Stimulated activated naive CD8-positive, alpha-beta T cell treated with anti-CD3 and anti-CD28 coated beads, Interleukin-15, amount 100 ng/mL, for 72 hours (primary cell): ENCODE measurements around the gene XPNPEP3.
A peak's percentile ranks its signal among the peaks of the same experiment; 100 is the strongest.
"Not testable (repeated sequence)": the region's sequence is repeated elsewhere in the genome, so short reads cannot be mapped to it uniquely, and the experiment has no call there.

Source experiments
- ATAC-seq: fragments of 150-1000 bp; cut with Tn5 transposase; 2 replicates; pipeline ENCODE4 v1.10.0; 2021; ENCODE audit warnings: mild to moderate bottlenecking, moderate library complexity
- DNase-seq, 2 donors: peaks; one replicate each; pipeline ENCODE4 v3.0.0; 2021 to 2022
- H3K27ac Mint-ChIP-seq, 2 donors: one replicate each; pipeline ENCODE4 v1.8.0; 2022; ENCODE audit warnings: mild to moderate bottlenecking in 2 of 2, mixed read lengths in 2 of 2, moderate library complexity in 2 of 2
- H3K27me3 Mint-ChIP-seq: one replicate; pipeline ENCODE4 v1.8.0; 2022; ENCODE audit warnings: mixed read lengths
- H3K4me1 Mint-ChIP-seq: one replicate; pipeline ENCODE4 v1.8.0; 2022; ENCODE audit warnings: mild to moderate bottlenecking, mixed read lengths
- H3K4me3 Mint-ChIP-seq, 2 donors: one replicate each; pipeline ENCODE4 v1.8.0; 2022; ENCODE audit warnings: mild to moderate bottlenecking in 2 of 2, mixed read lengths in 2 of 2, moderate library complexity in 1 of 2
- H3K9me3 Mint-ChIP-seq, 2 donors: one replicate each; pipeline ENCODE4 v1.8.0; 2022; ENCODE audit warnings: mixed read lengths in 2 of 2

The XPNPEP3 gene

GRCh38 chr22:40845816-40846215 is 11.1 kb upstream of the XPNPEP3 start:
- H3K4me3 Mint-ChIP-seq, H3K27me3 Mint-ChIP-seq, H3K9me3 Mint-ChIP-seq, DNase-seq, ATAC-seq: not testable (repeated sequence)
- Mint-ChIP-seq H3K27ac (peak overlapping the region in 1 of 2 donors; percentile 59), H3K4me1 (peaks cover 26% of the 10 kb centered on the region)

DNA sequence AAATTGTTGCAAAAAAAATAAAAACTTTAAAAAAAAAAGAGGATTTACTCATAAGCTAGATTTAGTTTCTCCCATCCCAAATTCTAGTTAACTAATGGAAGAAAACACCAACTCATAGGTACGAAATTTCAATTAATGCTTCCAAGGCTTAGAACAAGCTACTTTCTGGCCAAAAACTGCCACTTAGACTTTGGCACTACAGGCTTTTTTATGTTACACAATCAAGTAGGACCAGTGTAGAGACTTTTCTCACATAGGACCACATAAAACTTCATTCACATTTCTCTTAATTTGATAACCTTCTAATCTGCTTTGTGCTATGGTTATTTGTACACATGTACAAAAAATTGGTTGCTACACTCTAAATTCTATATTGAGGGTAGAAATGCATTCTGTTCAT is 3.6 kb upstream of the XPNPEP3 start:
- peaks cover 59% of the 10 kb centered on the region for H3K4me1 Mint-ChIP-seq

GRCh38 chr22:40853961-40854360 is 3.0 kb upstream of the XPNPEP3 start:
- no peaks in the 10 kb centered on the region for H3K9me3 Mint-ChIP-seq
- peak overlapping the region; percentile 50 to 92 for H3K4me3 Mint-ChIP-seq
- DNase-seq = no peak
- no peaks in the 10 kb centered on the region for H3K27me3 Mint-ChIP-seq
- H3K27ac Mint-ChIP-seq = peak overlapping the region; percentile 48 to 90
- ATAC-seq = no peak
- H3K4me1 Mint-ChIP-seq = peaks cover 62% of the 10 kb centered on the region

More for the DNA sequence above, 3.6 kb upstream of the XPNPEP3 start:
- DNase-seq (no peak), ATAC-seq (no peak)
- Mint-ChIP-seq H3K27ac (peak overlapping the region; percentile 48 to 90), H3K9me3 (no peaks in the 10 kb centered on the region), H3K4me3 (peak overlapping the region; percentile 50 to 92), H3K27me3 (no peaks in the 10 kb centered on the region)

GRCh38 chr22:40855071-40855978 is 1.6 kb upstream of the XPNPEP3 start:
- Mint-ChIP-seq H3K4me3 (peak overlapping the region; percentile 92 to 100), H3K9me3 (no peaks in the 10 kb centered on the region), H3K27me3 (no peaks in the 10 kb centered on the region), H3K4me1 (peaks cover 62% of the 10 kb centered on the region), H3K27ac (peak overlapping the region; percentile 76 to 90)
- no peak for DNase-seq
- ATAC-seq = no peak

DNA sequence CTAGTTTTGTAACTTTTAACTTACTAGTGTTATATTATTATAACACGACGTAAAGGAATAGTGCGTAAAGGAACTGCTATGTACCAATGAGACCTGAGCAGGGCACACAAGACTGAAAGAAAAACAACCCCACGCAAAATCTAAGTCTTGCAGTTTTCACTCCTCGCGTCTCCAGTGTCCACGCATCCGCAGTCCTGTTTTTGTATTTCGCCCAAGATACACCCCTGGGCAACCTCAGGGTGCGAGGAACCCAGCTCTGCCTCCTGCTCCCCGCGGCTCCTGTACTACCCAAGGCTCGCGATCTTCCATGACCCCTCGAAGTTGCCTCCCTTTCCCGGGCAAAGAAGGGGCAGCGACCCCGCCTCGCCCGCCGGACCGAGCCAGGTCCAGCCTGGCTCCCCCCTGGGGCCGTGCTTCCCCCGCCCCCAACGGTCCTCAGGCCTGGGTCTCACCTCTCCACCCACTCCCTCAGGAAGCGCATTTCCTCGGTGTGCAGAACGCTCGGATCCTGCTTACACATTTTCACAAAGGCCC is 902 bp upstream of the XPNPEP3 start:
- H3K4me1 Mint-ChIP-seq = peaks cover 62% of the 10 kb centered on the region
- DNase-seq = no peak
- no peaks in the 10 kb centered on the region for H3K27me3 Mint-ChIP-seq
- ATAC-seq = peak; percentile 29
- H3K9me3 Mint-ChIP-seq = no peaks in the 10 kb centered on the region
- H3K27ac Mint-ChIP-seq = peak overlapping the region; percentile 99 to 100
- peak overlapping the region; percentile 92 to 100 for H3K4me3 Mint-ChIP-seq

DNA sequence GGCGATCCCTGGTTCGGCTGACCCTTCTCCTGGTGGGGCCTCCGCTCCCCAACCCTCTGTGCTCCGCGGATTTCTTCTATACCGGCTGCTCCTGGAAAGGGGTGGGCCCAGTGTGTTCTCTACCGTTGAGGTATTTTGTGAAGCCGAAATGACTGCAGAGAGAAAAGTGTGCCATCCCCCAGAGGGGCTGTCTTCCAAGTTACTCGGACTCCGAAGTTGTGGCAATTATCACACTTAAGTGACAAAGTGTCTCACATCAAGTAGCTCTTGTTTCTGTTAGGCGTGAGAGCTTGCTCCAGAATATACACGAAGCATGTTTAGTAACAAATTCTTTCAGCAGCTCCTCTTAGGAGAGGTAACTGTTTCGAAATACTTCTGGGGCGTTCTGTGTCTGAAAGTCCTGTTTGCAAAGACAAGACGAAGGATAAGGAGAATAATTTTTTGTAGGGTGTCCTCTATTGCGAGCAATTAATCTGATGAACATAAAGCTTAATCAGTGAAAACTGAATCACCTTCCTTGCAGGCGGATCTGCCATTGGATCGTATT is 434 bp downstream of the XPNPEP3 start:
- no peaks in the 10 kb centered on the region for H3K9me3 Mint-ChIP-seq
- peak overlapping the region; percentile 99 to 100 for H3K27ac Mint-ChIP-seq
- peak overlapping the region; percentile 92 to 100 for H3K4me3 Mint-ChIP-seq
- peaks cover 54% of the 10 kb centered on the region for H3K4me1 Mint-ChIP-seq
- ATAC-seq (no peak), DNase-seq (no peak)
- no peaks in the 10 kb centered on the region for H3K27me3 Mint-ChIP-seq

- no peaks in the 10 kb centered on the region for H3K9me3 Mint-ChIP-seq
- DNase-seq (no peak), ATAC-seq (no peak)
- peaks cover 43% of the 10 kb centered on the region for H3K4me1 Mint-ChIP-seq
- H3K27me3 Mint-ChIP-seq = no peaks in the 10 kb centered on the region
- no peak within 1 kb of the TSS for H3K4me3 Mint-ChIP-seq
- peak within 1 kb of the TSS in 1 of 2 donors; percentile 81 for H3K27ac Mint-ChIP-seq
Measured at GRCh38 chr22:40862013-40862412, 5.1 kb downstream of the XPNPEP3 start, which contains the start of gene DNAJB7. DNAJB7 (minus strand) TSS chr22:40862113; CDS start chr22:40861994, 119 bp downstream.

GRCh38 chr22:40862537-40862936 is 5.6 kb downstream of the XPNPEP3 start:
- Mint-ChIP-seq H3K27me3 (no peaks in the 10 kb centered on the region), H3K27ac (peak overlapping the region in 1 of 2 donors; percentile 81), H3K9me3 (no peaks in the 10 kb centered on the region), H3K4me3 (no peak overlapping the region), H3K4me1 (peaks cover 42% of the 10 kb centered on the region)
- ATAC-seq (no peak), DNase-seq (no peak)

GRCh38 chr22:40867109-40867508 is 10.2 kb downstream of the XPNPEP3 start:
- peaks cover 22% of the 10 kb centered on the region for H3K4me1 Mint-ChIP-seq
- DNase-seq (no peak), ATAC-seq (no peak)
- no peak overlapping the region for H3K4me3 Mint-ChIP-seq
- H3K9me3 Mint-ChIP-seq = no peaks in the 10 kb centered on the region
- no peak overlapping the region for H3K27ac Mint-ChIP-seq
- no peaks in the 10 kb centered on the region for H3K27me3 Mint-ChIP-seq

DNA sequence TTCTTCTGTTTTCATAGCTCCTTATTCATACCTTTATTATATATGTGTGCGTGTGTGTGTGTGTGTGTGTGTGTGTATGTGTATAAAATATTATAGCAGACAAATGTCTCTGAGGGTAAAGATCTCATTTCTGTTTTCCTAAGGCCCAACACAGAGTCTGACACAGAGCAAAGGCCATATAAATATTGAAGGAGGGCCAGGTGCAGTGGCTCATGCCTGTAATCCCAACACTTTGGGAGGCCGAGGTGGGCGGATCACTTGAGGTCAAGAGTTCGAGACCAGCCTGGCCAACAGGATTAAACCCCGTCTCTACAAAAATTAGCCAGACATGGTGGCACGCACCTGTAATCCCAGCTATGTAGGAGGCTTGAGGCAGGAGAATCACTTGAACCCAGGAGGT is 11.4 kb downstream of the XPNPEP3 start:
- not testable (repeated sequence) for H3K4me3 Mint-ChIP-seq, ATAC-seq, H3K9me3 Mint-ChIP-seq, H3K27me3 Mint-ChIP-seq, H3K27ac Mint-ChIP-seq, DNase-seq
- peaks cover 11% of the 10 kb centered on the region for H3K4me1 Mint-ChIP-seq

GRCh38 chr22:40874016-40874415 is 17.1 kb downstream of the XPNPEP3 start:
- H3K4me3 Mint-ChIP-seq = no peak overlapping the region
- H3K27ac Mint-ChIP-seq = no peak overlapping the region
- no peaks in the 10 kb centered on the region for H3K4me1 Mint-ChIP-seq
- ATAC-seq = no peak
- no peaks in the 10 kb centered on the region for H3K27me3 Mint-ChIP-seq
- H3K9me3 Mint-ChIP-seq = no peaks in the 10 kb centered on the region
- no peak for DNase-seq

- Mint-ChIP-seq H3K27me3 (no peaks in the 10 kb centered on the region), H3K4me3 (no peak overlapping the region), H3K9me3 (no peaks in the 10 kb centered on the region), H3K27ac (no peak overlapping the region), H3K4me1 (no peaks in the 10 kb centered on the region)
- ATAC-seq = no peak
- DNase-seq = no peak
Measured at GRCh38 chr22:40875111-40875510, 18.2 kb downstream of the XPNPEP3 start.

- Mint-ChIP-seq H3K4me3 (no peak overlapping the region), H3K27me3 (no peaks in the 10 kb centered on the region)
Measured at GRCh38 chr22:40876907-40877306, 20.0 kb downstream of the XPNPEP3 start.

GRCh38 chr22:40877488-40877887 is 20.5 kb downstream of the XPNPEP3 start:
- no peak for DNase-seq
- Mint-ChIP-seq H3K4me3 (no peak overlapping the region), H3K27ac (no peak overlapping the region), H3K9me3 (no peaks in the 10 kb centered on the region), H3K4me1 (no peaks in the 10 kb centered on the region), H3K27me3 (no peaks in the 10 kb centered on the region)
- ATAC-seq = no peak

More at GRCh38 chr22:40876907-40877306, 20.0 kb downstream of the XPNPEP3 start:
- H3K27ac Mint-ChIP-seq = no peak overlapping the region
- H3K4me1 Mint-ChIP-seq = no peaks in the 10 kb centered on the region
- no peak for DNase-seq
- H3K9me3 Mint-ChIP-seq = no peaks in the 10 kb centered on the region
- ATAC-seq = no peak

- ATAC-seq = no peak
- no peak for DNase-seq
- no peaks in the 10 kb centered on the region for H3K27me3 Mint-ChIP-seq
- H3K4me3 Mint-ChIP-seq = no peak overlapping the region
- no peaks in the 10 kb centered on the region for H3K9me3 Mint-ChIP-seq
- H3K4me1 Mint-ChIP-seq = no peaks in the 10 kb centered on the region
- H3K27ac Mint-ChIP-seq = no peak overlapping the region
Measured at GRCh38 chr22:40878922-40879321, 22.0 kb downstream of the XPNPEP3 start.

DNA sequence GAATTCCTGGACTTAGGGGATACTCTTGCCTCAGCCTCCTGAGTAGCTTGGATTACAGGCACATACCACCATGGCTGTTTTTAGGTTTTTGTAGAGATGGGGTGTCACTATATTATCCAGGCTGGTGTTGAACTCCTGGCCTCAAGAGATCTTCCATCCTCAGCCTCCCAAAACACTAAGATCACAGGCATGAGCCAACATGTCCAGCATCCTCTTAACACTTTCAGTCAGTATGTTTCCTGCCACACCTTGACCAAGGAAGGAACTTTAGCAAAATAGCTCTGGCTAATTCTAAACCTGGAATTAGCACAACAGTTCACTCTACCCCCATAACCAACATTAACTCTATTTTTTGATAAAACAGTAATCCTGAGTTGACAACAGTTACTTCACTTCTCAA is 32.2 kb downstream of the XPNPEP3 start:
- no peak for DNase-seq
- H3K4me1 Mint-ChIP-seq = no peaks in the 10 kb centered on the region
- no peak overlapping the region for H3K4me3 Mint-ChIP-seq
- H3K27ac Mint-ChIP-seq = peak overlapping the region in 1 of 2 donors; percentile 67
- H3K9me3 Mint-ChIP-seq = no peaks in the 10 kb centered on the region
- H3K27me3 Mint-ChIP-seq = no peaks in the 10 kb centered on the region
- no peak for ATAC-seq
